Measurements from ENCODE around the gene EEIG1.

DNA sequence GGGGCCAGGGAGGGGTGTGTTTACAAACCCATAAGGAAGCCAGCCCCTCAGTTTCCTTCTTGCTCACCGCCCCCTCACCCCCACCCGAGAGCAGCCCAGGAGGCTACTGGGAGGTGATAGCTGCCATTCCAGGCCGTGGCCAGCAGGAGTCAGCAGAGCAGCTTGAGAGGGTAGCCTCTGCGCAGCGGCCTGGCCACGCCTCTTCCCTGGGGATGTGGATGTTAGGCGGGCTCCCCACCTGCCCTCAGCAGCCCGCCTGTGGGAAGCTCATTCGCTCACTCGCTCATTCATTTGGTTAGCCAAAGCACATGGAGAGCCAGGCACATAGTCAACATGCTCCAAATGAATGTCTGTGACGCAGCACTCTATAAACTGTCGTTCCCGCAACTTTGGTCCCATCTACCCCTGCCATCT, 37.1 kb downstream of the EEIG1 start:
- TF ChIP-seq, protein P1, sequence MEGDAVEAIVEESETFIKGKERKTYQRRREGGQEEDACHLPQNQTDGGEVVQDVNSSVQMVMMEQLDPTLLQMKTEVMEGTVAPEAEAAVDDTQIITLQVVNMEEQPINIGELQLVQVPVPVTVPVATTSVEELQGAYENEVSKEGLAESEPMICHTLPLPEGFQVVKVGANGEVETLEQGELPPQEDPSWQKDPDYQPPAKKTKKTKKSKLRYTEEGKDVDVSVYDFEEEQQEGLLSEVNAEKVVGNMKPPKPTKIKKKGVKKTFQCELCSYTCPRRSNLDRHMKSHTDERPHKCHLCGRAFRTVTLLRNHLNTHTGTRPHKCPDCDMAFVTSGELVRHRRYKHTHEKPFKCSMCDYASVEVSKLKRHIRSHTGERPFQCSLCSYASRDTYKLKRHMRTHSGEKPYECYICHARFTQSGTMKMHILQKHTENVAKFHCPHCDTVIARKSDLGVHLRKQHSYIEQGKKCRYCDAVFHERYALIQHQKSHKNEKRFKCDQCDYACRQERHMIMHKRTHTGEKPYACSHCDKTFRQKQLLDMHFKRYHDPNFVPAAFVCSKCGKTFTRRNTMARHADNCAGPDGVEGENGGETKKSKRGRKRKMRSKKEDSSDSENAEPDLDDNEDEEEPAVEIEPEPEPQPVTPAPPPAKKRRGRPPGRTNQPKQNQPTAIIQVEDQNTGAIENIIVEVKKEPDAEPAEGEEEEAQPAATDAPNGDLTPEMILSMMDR (IDR thresholded peaks at IDR 0.05) = peak in 1 of 3 donors; percentile 85
- TF ChIP-seq POLR2A (IDR thresholded peaks at IDR 0.05) = no peak

Measured in lower leg skin (tissue), 3 donors.